ENCODE measurements around the gene KANK2.
"Not testable (repeated sequence)": the region's sequence is repeated elsewhere in the genome, so short reads cannot be mapped to it uniquely, and the experiment has no call there.

Gene KANK2

DNA sequence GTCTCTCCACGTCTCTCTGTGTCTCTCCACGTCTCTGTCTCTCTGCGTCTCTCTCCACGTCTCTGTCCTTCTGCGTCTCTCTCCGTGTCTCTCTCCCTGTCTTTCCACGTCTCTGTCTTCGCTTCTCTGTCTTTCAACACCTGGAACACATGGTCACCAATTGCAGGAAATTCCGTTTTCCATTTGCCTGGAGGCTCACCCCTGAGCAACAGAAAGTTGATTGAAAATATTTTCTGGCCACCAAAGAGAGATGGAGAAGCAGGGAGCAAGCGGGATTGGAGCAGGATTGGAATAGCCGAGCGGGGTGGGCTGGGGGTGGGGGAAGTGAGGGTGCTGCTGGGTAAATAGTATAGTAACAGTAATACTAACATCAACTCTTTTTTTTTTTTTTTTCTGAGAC, 1.7 kb downstream of the KANK2 start:
- DNase-seq, result no peak

GRCh38 chr19:11194656-11195558, 2.4 kb downstream of the KANK2 start:
- no peak for DNase-seq

GRCh38 chr19:11194173-11194572, 3.2 kb downstream of the KANK2 start:
- no peak for DNase-seq

GRCh38 chr19:11192957-11193939, 4.1 kb downstream of the KANK2 start:
- DNase-seq, result no peak

DNA sequence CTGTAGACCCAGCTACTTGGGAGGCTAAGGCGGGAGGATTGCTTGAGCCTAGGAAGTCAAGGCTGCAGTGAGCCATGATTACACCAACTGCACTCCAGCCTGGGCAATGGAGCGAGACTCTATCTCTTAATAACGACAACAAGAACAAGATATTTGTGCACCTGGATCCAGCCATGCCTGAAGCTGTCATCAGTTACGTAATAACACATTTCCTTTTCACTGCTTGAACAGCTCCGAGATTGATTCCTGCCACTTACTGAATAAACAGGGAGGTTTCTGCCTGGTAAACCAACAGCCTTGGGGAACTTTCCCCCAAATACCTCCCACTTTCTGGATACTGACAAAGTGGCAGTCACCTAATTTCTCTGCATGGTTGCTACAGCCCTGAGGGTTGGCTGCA, 5.4 kb downstream of the KANK2 start:
- DNase-seq, result no peak

DNA sequence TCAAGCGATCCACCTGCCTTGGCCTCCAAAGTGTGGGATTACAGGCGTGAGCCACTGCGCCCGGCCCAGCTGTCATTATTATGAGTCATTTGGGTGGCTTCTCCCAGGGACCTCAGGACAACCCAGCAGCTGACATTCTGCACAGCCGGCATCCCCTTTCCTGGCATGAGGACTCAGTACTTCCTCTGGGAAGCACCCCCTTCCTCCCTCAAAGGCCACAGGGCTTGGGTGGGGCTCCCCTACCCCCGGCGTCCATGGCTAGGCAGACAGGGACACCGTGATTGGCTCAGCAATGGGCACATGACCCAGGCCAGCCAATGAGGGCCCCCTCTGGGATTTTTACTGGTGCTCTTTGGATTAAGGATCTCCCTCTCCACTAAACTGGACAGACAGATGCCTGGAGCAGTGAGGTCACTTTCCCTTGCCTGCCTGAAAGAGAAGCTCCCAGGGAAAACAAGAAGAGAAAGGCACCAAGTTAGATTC, 6.0 kb downstream of the KANK2 start:
- peak; percentile 10 to 29 for DNase-seq

DNA sequence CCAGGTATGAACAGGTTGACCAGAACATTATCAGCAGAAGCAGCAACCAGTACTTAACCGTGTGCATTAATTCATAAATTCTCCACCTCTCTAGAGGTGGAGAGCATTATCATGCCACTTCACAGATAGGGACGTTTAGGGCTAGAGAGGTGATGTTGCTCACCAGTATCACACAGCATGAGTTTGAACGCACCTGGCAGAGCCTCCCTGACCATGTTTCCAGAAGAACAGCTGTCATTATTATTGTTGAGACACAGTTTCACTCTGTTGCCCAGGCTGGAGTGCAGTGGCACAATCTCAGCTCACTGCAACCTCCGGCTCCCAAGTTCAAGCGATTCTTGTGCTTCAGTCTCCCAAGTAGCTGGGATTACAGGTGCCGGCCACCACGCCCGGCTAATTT, 6.8 kb downstream of the KANK2 start:
- DNase-seq, result no peak

- DNase-seq, result no peak
Observed at GRCh38 chr19:11187441-11187840, 9.9 kb downstream of the KANK2 start.

DNA sequence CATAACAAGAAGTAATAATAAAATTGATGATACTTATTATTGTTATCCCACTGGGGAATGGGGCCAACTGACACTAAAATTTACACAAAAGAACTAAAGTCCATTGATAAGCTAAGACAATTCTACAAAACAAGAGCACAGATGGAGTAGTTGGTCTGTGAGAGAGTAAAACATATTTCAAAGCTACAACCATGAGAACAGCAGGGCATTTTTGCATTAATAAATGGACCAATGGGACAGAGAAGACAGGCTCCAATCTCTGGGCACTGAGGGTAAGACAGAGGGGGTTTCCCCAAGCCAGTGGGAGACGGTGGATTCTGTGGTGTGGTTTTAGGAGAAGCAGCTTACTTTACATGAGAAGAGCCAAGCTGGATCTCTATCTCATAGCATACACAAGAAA, 14.4 kb downstream of the KANK2 start:
- DNase-seq, result no peak

- no peak for DNase-seq
Observed at GRCh38 chr19:11181488-11181887, 15.9 kb downstream of the KANK2 start.

GRCh38 chr19:11180975-11181374, 16.4 kb downstream of the KANK2 start:
- DNase-seq, result not testable (repeated sequence)

GRCh38 chr19:11180346-11180745, 17.0 kb downstream of the KANK2 start:
- DNase-seq, result no peak

- DNase-seq, result no peak
Observed at GRCh38 chr19:11179716-11180297, 17.5 kb downstream of the KANK2 start.

DNA sequence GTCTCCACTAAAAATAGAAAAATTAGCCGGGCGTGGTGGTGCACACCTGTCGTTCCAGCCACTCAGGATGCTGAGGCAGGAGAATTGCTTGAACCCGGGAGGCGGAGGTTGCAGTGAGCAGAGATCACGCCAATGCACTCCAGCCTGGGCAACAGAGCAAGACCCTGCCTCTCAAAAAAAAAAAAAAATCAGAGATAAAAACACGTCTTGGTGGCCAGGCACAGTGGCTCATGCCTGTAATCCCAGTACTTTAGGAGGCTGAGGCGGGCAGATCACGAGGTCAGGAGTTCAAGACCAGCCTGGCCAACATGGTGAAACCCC, 18.2 kb downstream of the KANK2 start:
- DNase-seq, result not testable (repeated sequence)

DNA sequence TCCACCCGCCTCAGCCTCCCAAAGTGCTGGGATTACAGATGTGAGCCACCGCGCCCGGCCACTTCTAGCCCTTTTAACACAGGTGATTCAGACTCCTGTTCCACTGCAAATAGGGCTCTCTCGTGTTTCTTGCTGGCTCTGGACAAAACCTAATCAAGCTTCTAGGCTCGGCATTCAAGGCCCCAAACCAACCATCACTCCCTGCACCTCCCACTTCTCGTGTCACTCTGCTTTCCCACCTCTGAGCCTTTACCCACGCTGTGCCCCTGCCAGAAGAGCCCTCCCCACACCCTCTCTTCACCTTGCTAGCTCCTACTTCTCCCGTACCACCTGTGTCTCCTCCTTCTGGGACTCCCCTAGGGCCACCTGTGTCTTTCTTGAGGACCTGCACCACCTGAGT, 19.8 kb downstream of the KANK2 start:
- DNase-seq, result no peak

GRCh38 chr19:11176466-11177193, 20.7 kb downstream of the KANK2 start:
- DNase-seq, result no peak

- no peak for DNase-seq
Observed at GRCh38 chr19:11175920-11176319, 21.4 kb downstream of the KANK2 start.

GRCh38 chr19:11174336-11174735, 23.0 kb downstream of the KANK2 start:
- DNase-seq, result no peak

DNA sequence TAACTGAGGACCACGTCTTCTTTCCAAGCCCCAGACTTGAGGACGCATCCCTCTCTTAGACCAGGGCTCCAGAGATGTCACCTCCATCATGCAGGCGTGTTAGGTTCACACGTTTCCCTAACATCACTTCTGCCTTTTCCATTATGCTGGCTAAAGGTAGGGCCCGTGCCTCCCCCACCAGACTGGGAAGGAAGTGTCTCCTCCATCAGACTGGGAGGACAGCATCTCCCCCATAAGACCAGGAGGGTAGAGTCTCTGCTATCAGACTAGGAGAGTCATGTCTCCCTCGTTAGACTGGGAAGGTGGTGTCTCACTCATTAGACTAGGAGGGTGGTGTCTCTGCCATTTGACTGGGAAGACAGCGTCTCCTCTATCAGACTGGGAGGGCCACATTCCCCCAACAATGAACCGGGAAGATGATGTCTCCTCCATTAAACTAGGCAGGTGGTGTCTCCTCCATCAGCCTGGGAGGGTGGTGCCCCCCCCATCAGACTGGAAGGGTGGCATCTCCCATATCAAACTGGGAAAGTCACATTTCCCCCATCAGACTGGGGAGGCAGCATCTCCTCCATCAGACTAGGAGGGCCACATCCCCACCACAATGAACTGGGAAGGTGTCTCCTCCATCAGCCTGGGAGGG, 23.7 kb downstream of the KANK2 start:
- no peak for DNase-seq

DNA sequence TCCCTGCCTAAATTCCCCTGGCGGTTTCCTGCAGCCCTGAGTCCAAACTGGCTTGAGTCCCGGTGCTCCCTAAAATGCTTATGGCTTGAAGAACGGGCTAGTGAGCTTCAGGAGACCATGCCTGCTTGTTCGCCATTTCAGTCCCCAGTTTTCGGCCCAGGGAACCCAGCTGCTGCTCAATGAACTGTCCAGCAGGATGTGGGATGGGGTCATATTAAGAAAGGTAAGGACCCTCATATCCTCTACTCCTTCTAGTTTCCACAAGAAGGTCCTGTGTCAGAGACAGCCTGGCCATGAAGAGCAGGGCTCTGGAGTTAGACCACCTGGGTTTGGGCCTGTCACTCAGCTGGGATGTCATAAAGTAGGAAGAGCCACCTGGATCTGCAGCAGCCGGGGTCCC, 24.8 kb downstream of the KANK2 start:
- DNase-seq, result no peak

GRCh38 chr19:11171144-11171543, 26.2 kb downstream of the KANK2 start:
- no peak for DNase-seq

Data from bone marrow (tissue), 2 donors.